Measurements from ENCODE around the gene FZR1.

Gene FZR1

DNA sequence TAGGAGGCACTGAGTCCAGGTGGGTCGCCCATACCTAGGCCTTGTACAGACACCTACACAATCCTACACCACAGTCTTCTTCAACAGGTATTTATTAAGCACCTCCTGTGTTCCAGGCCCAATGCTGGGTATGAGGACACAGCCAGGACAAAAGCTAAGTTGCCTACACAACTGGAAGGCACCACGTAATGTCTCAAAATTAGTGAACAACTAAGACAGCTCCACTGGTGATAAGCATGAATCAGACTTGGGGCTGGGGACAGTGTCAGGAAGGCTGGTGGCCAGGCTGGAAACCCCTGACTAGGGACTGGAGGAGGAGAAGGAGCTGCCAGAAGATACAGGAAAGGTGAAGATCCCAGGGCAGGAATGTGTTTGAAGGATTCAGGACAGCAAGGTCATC lies 28.2 kb upstream of the FZR1 start:
- Histone ChIP-seq H3K27ac (no peak overlapping the region), H3K9ac (ENCODE audit: insufficient read length) (no peak overlapping the region), H3K36me3 (ENCODE audit: insufficient read depth, low read length) (no peaks in the 10 kb centered on the region), H3K4me3 (no peak overlapping the region), H3K9me3 (ENCODE audit: low read depth, low read length) (no peaks in the 10 kb centered on the region)
- no peak for DNase-seq (ENCODE audit: low read depth, low spot score)
- TF ChIP-seq FOXP2 (optimal IDR thresholded peaks at IDR 0.05; ENCODE audit: control extremely low read depth, extremely low read length, insufficient read depth) = no peak
- no peak for TF ChIP-seq POLR2AphosphoS5 (IDR thresholded peaks at IDR 0.05; ENCODE audit: borderline replicate concordance, low read depth, low read length)
- TF ChIP-seq EZH2 (IDR thresholded peaks at IDR 0.05) = no peak

DNA sequence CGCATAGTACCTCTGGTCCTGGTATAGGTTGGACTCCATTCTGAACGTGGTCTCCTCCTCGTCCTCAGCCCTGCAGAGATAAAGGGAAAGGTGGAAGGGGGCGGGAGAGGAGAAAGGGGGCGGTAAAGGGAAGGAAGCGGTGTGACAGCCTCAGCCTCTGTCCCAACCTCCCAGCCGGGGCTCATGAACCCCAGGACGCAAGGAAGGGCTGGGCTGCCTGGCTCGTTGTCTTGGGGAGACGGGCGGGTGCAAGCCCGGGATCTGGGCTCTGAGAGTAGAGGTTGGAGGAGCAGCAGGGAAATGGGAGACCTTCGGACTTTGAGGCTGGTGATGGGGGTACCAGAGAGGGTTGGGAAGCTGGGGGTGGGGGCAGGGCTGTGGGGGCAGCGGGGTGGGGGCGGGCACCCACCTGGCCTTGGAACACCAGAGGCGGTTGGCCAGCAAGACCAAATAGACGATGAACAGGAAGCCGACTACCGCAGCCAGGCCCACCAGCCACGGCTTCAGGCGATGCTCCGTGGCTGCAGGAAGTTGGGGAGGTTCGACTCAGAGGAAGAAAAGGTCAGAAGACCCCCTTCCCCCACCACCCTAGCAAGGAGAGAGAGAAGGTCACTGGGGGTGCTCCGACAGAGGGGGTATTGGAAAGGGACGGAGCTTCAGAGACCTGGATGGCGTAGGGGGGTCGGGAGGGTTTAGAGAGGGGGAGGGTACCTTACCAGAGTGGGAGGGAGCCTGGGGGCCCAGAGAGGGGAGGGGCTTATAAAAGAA lies 27.5 kb upstream of the FZR1 start:
- H3K9ac ChIP-seq (ENCODE audit: insufficient read length) = no peak overlapping the region
- peak overlapping the region; percentile 66 for H3K4me3 ChIP-seq
- TF ChIP-seq EZH2 (IDR thresholded peaks at IDR 0.05) (no peak), FOXP2 (optimal IDR thresholded peaks at IDR 0.05; ENCODE audit: control extremely low read depth, extremely low read length, insufficient read depth) (no peak), POLR2AphosphoS5 (IDR thresholded peaks at IDR 0.05; ENCODE audit: borderline replicate concordance, low read depth, low read length) (no peak)
- no peaks in the 10 kb centered on the region for H3K9me3 ChIP-seq (ENCODE audit: low read depth, low read length)
- no peaks in the 10 kb centered on the region for H3K36me3 ChIP-seq (ENCODE audit: insufficient read depth, low read length)
- DNase-seq (ENCODE audit: low read depth, low spot score) = no peak
- no peak overlapping the region for H3K27ac ChIP-seq

DNA sequence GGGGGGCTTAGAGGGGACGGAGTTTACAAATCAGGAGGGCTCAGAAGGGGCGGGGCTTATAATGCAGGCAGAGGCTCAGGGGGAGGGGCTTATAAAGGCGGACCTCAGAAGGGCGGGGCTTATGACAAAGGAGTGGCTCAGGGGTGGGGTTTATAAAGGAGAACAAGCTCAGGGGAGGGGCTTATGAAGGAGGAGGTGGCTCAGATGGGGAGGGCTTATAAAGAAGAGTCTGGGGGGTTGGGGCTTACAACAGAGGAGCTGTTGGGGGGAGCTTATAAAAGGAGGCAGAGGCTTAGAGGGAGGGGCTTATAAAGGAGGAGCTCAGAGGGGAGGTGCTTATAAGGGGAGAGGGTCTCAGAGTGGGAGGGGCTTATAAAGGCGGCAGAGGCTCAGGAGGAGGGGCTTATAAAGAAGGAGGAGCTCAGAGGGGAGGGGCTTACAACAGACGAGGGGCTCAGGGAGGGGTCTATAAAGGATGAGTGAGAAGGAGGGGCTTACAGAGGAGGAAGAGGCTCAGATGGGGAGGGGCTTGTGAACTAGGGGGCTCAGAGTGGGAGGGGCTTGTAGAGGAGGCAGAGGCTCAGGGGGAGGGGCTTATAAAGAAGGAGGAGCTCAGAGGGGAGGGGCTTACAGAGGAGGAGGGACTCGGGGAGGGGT lies 26.8 kb upstream of the FZR1 start:
- Histone ChIP-seq H3K4me3 (peak overlapping the region; percentile 66; the same call in 1 of the 2 replicates), H3K9me3 (ENCODE audit: low read depth, low read length) (no peaks in the 10 kb centered on the region), H3K27ac (no peak overlapping the region), H3K36me3 (ENCODE audit: insufficient read depth, low read length) (no peaks in the 10 kb centered on the region), H3K9ac (ENCODE audit: insufficient read length) (no peak overlapping the region)
- TF ChIP-seq POLR2AphosphoS5 (IDR thresholded peaks at IDR 0.05; ENCODE audit: borderline replicate concordance, low read depth, low read length) = no peak
- no peak for TF ChIP-seq EZH2 (IDR thresholded peaks at IDR 0.05)
- TF ChIP-seq FOXP2 (optimal IDR thresholded peaks at IDR 0.05; ENCODE audit: control extremely low read depth, extremely low read length, insufficient read depth) = no peak
- DNase-seq (ENCODE audit: low read depth, low spot score) = peak; percentile 48

DNA sequence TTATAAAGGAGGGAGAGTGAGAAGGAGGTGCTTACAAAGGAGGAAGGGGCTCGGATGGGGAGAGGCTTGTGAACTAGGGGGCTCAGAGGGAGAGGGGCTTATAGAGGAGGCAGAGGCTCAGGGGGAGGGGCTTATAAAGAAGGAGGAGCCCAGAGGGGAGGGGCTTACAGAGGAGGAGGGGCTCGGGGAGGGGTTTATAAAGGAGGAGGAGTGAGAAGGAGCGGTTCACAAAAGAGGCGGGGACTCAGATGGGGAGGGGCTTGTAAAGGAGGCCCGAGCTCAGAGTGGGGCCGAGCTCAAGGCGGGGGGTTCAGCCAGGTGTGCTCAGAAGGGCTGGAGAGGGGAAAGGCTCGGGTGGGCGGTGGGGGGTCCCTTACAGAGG lies 26.3 kb upstream of the FZR1 start:
- no peak overlapping the region for H3K27ac ChIP-seq
- H3K4me3 ChIP-seq = 0 out of 2 replicates have a peak overlapping the region, but pooled peaks have one; percentile 22
- H3K9ac ChIP-seq (ENCODE audit: insufficient read length) = no peak overlapping the region
- no peak for DNase-seq (ENCODE audit: low read depth, low spot score)
- H3K9me3 ChIP-seq (ENCODE audit: low read depth, low read length) = no peaks in the 10 kb centered on the region
- H3K36me3 ChIP-seq (ENCODE audit: insufficient read depth, low read length) = no peaks in the 10 kb centered on the region
- no peak for TF ChIP-seq FOXP2 (optimal IDR thresholded peaks at IDR 0.05; ENCODE audit: control extremely low read depth, extremely low read length, insufficient read depth)
- no peak for TF ChIP-seq EZH2 (IDR thresholded peaks at IDR 0.05)
- no peak for TF ChIP-seq POLR2AphosphoS5 (IDR thresholded peaks at IDR 0.05; ENCODE audit: borderline replicate concordance, low read depth, low read length)

DNA sequence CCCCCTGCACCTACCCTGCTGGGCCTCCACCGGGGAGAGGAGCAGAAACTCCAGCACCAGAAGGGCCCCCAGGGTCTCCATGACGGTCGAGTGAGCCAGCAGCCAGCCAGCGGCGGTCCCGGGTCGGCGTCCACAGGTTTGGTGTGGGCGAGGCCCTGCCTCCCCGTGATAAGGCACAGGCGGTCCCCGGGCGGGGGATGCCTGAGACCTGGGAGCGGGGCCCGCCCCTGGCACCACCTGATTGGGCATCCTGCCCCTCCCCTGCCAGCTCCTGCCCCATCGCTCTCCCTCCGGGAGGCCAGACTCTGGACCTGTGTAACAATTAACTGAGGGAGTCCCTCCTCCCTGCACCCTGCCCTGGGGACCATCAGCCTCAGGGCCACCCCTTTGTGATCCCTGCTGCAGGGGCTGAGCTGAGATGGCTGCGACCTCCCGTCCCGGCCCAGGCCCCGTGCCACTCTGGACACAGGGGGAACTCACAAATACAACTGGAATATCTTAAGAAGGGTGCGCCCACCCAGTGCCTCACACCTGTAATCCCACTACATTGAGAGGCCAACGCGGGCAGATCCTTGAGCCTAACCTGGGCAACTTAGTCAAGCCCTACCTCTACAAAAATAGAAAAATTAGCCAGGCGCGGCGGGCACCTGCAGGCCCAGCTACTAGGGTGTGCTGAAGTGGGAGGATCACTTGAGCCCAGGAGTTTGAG lies 25.6 kb upstream of the FZR1 start, which contains the start of gene SMIM24:
Gene SMIM24 (minus strand): TSS at position 143 of the 709 bp plus-strand sequence. CDS start 62 bp downstream, at position 81.
- Histone ChIP-seq H3K4me3 (peak within 1 kb of the TSS; percentile 22; the same call in 1 of the 2 replicates), H3K27ac (no peak within 1 kb of the TSS), H3K9ac (ENCODE audit: insufficient read length) (no peak within 1 kb of the TSS), H3K9me3 (ENCODE audit: low read depth, low read length) (no peaks in the 10 kb centered on the region), H3K36me3 (ENCODE audit: insufficient read depth, low read length) (no peaks in the 10 kb centered on the region)
- TF ChIP-seq POLR2AphosphoS5 (IDR thresholded peaks at IDR 0.05; ENCODE audit: borderline replicate concordance, low read depth, low read length) (no peak), EZH2 (IDR thresholded peaks at IDR 0.05) (no peak), FOXP2 (optimal IDR thresholded peaks at IDR 0.05; ENCODE audit: control extremely low read depth, extremely low read length, insufficient read depth) (no peak)
- no peak for DNase-seq (ENCODE audit: low read depth, low spot score)

DNA sequence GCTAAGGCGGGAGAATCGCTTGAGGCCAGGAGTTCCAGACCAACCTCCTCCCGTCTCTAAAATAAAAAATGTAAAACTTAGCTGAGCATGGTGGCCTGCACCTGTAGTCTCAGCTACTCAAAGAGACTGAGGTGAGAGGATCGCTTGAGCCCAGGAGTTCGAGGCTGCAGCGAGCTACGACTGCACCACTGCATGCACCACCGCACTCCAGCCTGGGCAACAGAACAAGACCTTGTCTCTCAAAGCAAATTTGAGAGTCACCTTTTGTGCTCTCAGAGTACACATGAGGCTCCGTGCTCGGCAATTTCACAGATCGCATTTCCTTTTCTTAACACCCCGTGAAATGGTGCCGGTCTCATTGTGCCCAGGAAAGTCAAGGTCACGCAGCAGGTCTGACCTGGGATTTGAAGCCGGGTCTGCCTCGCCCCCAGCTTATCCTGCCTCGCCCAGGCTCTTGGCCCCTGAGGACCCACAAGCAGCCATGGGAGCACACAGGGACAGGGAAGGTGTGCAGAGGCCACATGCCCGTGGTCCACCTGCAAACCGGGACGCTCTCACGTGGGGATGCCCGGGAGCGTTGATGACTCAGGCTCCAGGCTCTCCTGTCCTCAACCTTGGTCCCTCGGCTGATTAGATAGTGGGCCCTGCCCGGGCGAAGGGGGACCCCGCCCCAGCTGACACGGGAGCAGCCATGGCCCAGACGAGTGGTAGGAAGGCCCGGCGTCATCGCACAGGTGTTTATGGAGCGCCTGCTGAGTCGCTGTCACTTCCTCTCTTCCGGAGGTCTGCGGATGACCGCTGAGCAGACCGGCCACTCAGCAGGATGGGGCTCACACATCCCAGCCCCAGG lies 24.6 kb upstream of the FZR1 start:
- no peak for DNase-seq (ENCODE audit: low read depth, low spot score)
- no peak overlapping the region for H3K4me3 ChIP-seq
- no peak overlapping the region for H3K27ac ChIP-seq
- H3K9ac ChIP-seq (ENCODE audit: insufficient read length) = no peak overlapping the region
- TF ChIP-seq EZH2 (IDR thresholded peaks at IDR 0.05) (no peak), POLR2AphosphoS5 (IDR thresholded peaks at IDR 0.05; ENCODE audit: borderline replicate concordance, low read depth, low read length) (no peak), FOXP2 (optimal IDR thresholded peaks at IDR 0.05; ENCODE audit: control extremely low read depth, extremely low read length, insufficient read depth) (no peak)
- no peaks in the 10 kb centered on the region for H3K36me3 ChIP-seq (ENCODE audit: insufficient read depth, low read length)
- H3K9me3 ChIP-seq (ENCODE audit: low read depth, low read length) = no peaks in the 10 kb centered on the region

DNA sequence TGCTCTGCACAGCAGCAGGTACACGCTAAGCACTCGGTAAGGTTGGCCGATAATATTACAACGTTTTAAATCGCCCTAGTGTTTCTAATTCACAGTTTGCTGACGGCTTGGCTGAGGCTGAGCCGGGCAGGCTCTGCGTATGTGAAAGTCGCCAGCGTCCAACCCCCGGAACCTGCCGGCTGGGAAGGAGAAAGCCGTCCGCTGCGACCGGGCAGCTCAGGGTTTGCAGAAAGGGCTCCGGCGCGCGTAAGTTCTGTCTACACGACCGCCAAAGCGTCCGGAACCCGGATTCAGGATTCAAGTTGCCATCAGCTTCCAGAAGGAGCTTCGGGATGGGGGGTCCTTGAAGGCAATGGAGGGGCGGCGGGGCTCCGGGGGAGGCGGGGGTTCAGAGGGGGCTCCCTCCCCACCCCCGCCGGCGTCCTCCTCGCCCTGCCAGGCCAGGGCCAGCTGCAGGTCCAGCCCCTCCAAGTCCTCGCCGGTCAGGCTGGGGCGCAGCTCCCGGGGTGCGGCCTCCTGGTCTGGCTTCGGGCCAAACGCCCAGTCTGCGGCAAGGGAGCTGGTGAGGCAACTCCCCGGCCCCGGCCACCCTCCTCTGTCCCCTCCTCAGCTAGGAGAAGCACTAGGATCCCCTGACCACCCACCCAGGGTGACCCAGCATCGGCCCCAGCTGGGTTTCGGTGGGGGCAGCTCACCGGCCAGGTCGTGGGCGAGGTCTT lies 23.4 kb upstream of the FZR1 start:
- no peak for DNase-seq (ENCODE audit: low read depth, low spot score)
- H3K27ac ChIP-seq = no peak overlapping the region
- no peak overlapping the region for H3K4me3 ChIP-seq
- H3K9ac ChIP-seq (ENCODE audit: insufficient read length) = no peak overlapping the region
- no peak for TF ChIP-seq EZH2 (IDR thresholded peaks at IDR 0.05)
- no peak for TF ChIP-seq POLR2AphosphoS5 (IDR thresholded peaks at IDR 0.05; ENCODE audit: borderline replicate concordance, low read depth, low read length)
- TF ChIP-seq FOXP2 (optimal IDR thresholded peaks at IDR 0.05; ENCODE audit: control extremely low read depth, extremely low read length, insufficient read depth) = no peak
- no peaks in the 10 kb centered on the region for H3K36me3 ChIP-seq (ENCODE audit: insufficient read depth, low read length)
- H3K9me3 ChIP-seq (ENCODE audit: low read depth, low read length) = no peaks in the 10 kb centered on the region
